Dermis blood vessel endothelial cell (primary cell): ENCODE data around the gene B3GNT8. TPM values are rescaled to one million over a fixed set of nuclear protein-coding genes. Genes with fewer than 3 reads are reported as not detected.
A peak's percentile ranks its signal among the peaks of the same experiment; 100 is the strongest.
"Not testable (repeated sequence)": the region's sequence is repeated elsewhere in the genome, so short reads cannot be mapped to it uniquely, and the experiment has no call there.

ENCODE experiments used
- DNase-seq: peaks from one replicate; pipeline ENCODE4 v3.0.0; 2010
- total RNA-seq: library from RNA; depleted of rRNA; stranded (reverse); fragments of >200 nt; gene quantifications from 2 replicates; pipeline ENCODE4 v1.2.3, GENCODE V29; 2014

The B3GNT8 gene
- total RNA-seq, 1 donor from 2014 or later: 2.6 TPM

DNA sequence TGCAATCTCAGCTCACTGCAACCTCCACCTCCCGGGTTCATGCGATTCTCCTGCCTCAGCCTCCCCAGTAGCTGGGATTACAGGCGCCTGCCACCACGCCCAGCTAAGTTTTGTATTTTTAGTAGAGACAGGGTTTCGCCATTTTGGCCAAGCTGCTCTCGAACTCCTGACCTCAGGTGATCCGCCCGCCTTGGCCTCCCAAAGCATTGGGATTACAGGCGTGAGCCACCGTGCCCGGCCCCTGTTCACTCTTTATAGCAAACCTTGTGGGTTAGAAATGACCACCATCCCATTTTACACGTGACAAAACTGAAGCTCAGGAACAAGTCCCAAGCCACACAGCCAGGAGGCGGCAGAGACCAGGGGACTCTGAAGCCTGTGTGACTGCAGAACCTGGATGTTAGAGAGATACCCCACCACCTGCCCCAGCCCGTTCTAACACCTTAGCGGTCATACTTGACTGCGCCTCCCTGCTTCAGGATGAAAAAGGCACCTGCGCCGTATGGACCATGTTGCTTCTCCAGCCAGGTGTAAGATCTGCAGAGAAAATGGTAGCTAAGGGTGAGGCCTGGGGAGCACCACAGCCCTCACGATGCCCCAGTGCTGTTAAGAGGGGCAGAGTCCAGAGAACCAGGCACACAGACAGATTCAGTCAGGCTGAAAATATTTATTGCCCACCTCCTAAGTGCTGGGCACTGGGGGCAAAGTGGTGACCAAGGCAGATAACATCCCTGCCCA is 8.9 kb upstream of the B3GNT8 start:
- DNase-seq: no peak

DNA sequence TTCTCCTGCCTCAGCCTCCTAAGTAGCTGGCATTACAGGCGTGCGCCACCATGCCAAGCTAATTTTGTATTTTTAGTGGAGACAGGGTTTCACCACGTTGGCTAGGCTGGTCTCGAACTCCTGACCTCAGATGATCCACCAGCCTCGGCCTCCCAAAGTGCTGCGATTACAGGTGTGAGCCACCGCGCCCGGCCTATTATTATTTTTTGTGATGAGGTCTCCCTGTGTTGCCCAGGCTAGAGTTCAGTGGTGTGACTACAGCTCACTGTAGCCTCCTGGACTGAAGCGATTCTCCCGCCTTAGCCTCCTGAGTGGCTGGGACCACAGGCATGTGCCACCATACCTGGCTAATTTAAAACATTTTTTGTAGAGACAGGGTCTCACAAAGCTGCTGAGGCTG is 8.2 kb upstream of the B3GNT8 start:
- DNase-seq: not testable (repeated sequence)

DNA sequence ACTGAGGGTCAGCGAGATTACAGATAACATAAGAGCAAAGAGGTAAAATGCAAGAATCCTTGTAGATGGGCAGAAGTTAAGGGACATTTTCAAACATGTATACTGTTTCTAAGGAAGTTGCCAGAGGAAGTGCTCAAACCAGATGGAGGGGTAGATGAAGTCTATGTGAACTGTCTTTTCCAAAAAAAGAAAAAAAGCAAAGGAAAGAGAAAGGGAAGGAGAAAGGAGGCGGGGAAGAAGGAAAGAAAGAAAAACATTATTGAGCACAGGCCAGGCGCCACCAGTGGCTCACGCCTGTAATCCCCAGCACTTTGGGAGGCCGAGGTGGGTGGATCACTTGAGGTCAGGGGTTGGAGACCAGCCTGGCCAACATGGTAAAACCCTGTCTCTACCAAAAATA is 7.3 kb upstream of the B3GNT8 start:
- DNase-seq: no peak

DNA sequence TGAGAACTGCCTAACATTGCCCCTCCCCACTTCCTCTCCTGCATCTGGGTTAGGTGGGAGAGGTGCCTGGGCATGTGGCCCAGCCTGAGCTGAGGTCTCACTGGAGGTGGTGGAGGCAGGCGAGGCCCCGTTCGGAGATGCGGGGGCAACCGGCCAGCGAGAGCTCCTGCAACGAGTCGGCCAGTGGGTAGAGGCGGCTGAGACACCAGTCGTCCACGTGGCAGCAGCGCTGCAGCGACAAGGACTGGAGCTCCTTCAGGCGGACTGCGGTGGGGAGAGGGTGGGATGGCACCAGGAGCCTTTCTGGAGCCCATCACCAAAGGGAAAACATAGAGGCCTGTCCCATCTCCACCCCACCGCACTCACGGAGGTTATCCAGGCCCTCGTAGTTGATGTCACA is 6.0 kb upstream of the B3GNT8 start:
- DNase-seq: no peak

DNA sequence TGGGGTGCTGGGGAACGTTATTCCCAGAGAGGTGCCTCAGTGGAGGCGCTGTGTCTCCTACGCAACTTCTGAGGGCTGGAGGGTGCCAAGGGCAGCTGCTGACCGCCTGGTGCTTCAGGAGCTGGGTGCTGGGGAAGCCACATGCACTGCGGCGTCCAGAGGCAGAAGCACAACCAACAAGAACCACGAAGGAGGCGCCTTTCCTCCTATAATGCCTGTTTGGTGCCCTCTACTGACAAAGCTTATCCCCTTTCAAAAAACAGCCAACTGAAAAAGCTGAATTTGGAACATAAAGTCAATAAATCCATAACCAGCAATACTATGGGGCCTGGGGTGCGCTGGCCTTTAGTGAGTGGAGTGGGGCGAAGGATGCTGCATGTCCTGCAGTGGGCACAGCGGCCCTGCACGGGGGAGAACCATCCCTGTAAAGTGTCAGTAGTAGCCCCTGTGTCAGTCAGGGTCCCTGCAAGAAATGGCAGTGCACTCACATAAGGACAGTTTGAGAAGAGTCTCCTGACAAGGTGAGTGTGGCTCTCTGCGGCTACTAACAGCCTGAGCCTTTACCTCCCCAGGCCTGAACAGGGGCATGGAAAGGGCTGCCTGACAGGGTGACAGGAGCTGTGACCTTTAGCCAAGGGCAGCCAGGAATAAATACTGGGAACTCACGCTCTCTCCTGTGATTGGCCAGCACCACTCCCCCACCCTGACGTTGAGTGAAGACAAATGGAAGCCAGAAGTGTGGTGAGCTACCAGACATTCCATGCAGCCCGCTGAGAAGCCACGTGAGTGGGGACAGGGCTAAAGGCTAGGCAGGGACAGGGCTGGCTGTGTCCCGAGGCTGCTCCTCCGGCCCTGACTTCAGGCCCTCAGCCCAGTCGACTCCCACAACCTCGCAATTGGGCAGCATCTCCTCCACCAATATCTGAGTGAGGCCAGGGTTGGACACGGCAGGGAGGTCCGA is 4.5 kb upstream of the B3GNT8 start:
- peak; percentile 72 for DNase-seq

DNA sequence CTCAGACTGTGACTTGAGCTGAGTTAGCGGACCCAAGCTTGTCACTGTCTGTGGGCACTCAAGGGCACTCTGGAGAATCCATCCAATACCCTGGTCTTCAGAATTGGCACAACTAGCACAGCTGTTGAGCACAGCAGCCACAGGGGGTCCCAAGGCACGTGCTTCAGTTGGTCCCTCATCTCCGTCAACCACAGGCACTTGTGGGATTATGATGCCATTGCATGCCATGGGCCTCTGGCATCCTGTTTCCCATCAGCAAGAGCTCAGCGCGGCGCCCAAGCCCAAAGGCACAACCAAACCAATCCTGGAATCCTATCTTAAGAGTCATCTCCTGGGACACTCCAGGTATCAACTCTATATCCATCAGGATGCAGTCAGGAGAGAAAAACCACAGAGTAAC is 3.7 kb upstream of the B3GNT8 start:
- DNase-seq: no peak

DNA sequence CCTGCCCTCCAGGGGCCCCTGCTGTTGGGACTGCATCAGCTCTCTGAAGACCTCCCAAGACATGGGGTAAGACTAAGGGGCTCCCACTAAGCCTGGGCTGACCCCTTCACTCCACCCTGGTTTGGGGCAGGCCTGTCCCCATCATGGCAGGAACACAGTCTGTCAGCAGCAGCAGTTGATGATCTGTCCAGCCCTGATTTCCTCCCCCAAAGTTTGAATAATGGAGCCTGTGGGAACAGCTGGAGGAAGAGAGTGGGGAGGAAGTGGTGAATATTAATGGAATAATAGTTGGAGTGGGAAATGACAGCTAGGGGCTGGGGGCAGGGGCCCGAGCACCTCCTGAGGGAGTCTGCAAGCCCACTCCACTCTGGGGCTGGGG is 1.3 kb upstream of the B3GNT8 start:
- DNase-seq: no peak

DNA sequence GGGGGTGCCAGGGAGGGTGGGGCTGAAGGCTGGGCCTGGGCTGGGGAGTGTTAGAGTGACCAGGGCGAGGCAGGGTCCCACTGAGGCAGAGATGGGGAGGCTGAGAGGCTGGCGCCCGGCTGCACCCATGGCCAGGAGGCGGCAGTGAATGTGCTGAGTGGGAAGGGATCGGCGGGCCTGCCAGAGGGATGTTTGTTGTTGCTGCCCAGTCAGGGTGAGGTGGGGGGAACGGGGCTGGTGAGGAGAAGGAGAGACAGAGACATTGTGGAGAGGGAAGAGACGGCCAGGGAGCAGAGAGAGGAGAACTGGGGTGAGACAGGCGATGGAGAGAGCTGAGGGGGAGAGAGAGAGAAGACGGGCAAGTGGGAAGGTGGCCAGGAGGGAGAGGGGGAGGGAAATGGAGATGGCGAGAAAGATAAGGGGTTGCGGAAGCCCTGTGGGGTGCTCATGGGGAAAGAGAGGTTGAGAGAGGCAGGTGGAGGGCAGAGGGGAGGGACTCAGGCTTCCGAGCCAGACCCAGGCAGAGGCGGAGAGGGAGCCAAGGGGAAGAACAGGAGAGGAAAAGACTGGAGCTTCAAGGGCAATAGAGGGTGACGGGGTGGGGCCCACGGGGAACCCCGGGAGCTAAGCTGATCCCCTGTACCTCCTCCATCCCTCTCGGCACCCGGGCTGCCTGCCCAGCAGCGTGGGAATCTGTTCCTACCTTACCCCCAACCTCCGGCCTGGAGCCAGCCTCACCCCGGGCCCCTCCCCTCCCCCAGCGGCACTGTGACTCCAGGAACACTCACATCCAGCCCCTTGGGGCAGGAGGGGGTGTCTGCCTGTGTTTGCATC is 690 bp upstream of the B3GNT8 start:
- DNase-seq: peak; percentile 44

DNA sequence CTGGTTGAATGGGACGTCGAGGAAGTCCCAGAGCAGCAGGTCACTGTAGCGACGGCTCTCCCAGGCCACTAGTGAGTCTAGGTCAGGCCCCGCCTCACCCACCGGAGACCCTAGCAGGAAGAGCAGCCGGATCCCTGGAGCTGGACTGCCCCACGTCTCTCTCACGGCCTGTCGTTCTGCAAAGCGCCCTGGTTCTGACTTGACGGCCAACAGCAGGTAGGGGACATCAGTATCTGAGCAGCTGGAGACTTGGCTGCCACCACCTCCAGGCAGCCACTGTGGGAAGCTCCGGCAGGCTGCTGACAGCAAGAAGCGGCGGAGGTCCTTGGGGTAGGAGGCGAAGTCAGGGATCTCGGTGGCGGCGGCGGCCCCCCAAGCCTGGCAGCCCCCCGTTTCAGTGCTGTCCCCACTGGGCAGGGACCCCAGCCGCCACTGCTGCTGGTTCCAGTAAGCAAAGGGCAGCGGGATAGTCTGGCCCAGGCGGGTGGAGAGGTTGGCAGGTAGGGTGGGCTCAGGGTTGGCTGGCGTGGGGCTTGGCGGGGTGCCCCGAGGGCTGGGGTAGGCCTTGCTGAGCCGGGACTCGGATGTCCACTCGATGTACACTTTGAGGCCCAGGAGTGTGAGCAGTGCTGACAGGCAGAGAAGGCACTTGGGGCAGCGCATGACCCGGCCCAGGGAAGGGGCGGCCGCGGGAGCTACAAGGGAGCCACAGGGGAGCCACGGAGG is 895 bp downstream of the B3GNT8 start:
- DNase-seq: no peak

DNA sequence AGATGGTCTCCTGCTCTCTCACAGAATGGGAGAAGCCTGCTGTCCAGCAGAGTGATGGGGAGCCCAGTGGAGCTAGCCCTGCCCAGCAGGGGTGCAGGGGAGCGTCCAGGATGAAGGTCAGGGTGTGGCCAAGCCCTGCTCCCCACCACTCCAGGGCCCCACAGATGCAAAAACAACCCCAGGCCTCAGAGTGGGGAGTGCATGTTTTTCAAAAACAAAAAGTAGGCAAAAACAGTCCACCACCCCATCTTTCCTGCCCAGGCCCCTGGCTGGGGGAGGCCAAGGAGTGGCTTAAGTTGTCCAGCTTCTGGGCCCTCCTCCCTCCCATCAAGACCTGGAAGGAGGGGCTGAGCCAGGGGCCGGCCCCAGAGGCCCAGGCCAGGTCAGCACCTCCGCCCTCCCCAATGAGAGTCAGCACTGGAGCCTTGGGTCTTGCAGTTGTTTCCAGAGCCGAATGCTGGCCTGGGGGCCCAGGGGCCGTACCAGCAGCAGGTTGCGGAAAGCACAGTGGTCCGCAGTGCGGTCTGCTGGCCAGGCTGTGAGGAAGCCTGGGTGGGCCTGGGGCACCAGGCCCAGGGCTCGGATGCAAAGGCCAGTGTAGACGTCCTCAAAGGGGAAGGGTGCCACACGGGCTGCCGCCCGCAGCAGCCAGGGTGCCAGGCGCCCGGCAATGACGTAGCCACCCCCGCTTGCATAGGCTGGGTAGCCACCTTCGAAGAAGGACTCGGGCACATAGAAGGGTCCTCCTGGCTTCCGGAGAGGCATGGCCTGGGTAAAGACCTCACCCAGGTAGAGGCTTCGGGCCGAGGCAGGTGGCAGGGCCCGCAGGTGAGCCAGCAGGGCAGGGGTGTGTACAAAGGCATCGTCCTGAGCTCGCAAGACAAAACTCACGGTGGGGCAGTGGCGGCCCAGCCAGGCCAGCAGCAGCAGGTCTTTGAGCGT is 1.7 kb downstream of the B3GNT8 start:
- no peak for DNase-seq

DNA sequence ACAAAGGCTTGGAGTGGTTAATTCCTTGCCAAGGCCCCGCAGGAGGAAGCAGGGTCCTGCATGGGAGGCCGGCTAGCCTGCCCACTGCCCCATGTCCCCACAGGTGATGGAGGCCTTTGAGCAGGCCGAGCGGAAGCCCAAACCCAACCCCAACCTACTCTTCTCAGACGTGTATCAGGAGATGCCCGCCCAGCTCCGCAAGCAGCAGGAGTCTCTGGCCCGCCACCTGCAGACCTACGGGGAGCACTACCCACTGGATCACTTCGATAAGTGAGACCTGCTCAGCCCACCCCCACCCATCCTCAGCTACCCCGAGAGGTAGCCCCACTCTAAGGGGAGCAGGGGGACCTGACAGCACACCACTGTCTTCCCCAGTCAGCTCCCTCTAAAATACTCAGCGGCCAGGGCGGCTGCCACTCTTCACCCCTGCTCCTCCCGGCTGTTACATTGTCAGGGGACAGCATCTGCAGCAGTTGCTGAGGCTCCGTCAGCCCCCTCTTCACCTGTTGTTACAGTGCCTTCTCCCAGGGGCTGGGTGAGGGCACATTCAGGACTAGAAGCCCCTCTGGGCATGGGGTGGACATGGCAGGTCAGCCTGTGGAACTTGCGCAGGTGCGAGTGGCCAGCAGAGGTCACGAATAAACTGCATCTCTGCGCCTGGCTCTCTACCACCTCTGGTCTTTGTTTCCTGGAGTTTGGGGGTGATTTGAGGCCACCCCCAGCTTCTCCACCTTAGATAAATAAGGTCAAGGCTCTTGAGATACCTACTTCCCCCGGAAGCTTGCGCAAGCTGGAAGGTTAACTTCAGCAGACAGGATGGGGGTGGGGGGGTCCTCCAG is 2.6 kb downstream of the B3GNT8 start:
- no peak for DNase-seq

DNA sequence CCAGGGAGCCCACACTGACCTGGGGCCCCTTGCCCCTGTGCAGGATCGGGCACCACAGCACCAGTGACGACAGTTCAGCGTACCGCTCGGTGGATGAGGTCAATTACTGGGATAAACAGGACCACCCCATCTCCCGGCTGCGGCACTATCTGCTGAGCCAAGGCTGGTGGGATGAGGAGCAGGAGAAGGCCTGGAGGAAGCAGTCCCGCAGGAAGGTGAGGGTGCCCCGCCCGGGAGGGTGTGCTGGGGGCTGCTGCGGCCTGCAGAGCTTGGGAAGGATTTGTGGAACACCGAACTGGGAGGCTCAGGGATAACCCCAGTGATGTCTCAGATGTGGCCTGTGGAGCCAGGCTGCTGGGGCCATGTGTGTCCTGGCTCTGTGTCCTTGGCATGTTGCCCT is 4.2 kb downstream of the B3GNT8 start:
- DNase-seq: no peak

DNA sequence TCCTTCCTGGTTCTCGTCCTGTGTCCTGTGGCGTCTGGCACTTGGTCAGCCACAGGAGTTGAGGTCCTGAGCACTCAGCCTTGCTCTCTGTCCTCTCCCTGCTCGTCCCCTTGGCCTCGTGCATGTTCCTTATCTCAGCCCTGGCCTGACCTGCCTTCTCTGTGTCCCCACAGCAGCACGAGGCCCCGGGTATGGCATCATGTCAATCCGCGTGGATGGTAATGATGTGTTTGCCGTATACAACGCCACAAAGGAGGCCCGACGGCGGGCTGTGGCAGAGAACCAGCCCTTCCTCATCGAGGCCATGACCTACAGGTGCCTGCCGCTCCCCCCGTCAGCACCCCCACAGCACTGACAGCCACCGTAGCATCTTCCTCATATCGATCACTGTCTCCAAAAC is 4.7 kb downstream of the B3GNT8 start:
- no peak for DNase-seq

DNA sequence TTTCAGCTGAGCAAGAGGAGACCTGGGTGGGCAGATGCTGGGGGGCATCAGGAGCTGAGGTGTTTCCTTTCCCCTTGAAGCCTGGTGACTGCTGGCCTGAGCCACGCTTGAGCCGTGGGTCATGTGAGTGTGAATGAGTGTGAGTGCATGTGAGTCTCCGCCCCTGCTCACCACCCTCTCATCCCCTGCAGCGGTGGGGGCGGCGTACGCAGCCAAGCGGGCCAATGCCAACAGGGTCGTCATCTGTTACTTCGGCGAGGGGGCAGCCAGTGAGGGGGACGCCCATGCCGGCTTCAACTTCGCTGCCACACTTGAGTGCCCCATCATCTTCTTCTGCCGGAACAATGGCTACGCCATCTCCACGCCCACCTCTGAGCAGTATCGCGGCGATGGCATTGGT is 5.2 kb downstream of the B3GNT8 start:
- DNase-seq: no peak

DNA sequence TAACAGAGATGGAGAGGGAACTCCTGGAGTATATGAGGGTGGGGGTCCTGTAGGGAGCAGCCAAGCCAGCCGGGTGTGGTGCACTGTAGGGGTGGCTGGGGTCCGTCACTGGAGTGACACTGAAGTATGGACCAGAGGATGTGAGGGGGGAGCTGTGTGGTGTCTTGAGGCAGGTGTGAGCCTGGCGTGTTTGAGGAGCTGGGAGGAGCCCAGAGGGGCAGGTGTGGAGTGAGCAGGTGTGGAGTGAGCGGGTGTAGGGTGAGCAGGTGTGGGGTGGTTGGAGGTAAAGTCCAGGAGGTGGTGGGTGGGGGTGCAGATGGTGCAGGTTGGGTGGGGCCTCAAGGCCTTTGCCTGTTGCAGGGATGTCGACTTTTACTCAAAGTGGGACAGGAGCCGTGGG is 5.9 kb downstream of the B3GNT8 start:
- DNase-seq: no peak

DNA sequence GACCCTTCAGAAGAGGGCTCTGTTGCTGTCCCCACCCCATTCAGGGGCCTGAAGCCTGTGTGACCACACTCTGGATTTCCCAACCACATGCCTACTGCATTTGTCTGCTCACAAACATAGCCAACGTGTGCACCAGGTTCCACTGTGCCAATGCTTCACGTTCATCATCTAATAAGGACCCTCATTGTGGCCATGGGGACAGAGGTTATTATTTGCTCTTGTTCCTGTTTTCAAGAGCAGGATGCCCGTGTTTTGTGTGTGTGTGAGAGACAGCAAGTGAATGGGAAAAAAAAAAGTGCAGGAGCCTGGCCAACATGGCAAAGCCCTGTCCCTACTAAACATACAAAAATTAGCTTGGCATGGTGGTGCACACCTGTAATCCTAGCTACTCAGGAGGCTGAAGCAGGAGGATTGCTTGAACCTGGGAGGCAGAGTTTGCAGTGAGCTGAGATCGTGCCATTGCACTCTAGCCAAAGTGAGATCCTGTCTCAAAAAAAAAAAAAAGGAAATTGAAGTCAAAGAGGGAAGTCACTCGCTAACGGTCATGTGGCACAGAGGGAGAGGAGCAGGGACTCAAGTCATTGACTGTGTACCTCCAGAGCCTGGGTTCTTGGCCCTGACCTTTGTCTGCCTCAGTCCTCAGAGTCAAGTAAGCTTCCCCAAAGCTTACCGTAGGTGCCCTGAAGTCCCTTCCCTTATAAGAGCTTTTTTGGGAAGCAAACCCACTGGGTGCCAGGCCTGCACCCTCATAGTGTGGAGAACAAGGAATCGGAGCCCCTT is 6.9 kb downstream of the B3GNT8 start:
- no peak for DNase-seq

DNA sequence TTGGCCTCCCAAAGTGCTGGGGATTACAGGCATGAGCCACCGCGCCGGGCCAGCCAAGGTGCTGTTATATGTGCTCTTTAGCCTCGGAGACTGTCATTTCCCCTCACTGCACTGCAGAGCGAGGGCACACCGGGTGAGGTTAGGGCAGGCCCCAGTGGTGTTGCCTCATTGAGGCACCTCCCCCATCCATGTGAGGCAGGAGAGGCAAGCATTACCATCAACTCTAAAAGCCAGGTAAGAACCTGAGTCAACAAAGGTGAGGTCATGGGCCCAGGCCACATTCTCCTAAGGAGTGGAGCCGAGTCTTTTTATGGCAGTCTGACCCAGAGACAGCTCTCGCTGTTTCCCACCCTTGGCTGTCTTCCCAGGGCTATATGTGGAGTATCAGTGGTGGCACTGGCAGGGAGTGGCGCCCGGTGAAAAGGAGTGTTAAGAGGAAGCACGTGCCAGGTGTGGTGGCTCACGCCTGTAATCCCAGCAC is 10.9 kb downstream of the B3GNT8 start:
- DNase-seq: no peak

DNA sequence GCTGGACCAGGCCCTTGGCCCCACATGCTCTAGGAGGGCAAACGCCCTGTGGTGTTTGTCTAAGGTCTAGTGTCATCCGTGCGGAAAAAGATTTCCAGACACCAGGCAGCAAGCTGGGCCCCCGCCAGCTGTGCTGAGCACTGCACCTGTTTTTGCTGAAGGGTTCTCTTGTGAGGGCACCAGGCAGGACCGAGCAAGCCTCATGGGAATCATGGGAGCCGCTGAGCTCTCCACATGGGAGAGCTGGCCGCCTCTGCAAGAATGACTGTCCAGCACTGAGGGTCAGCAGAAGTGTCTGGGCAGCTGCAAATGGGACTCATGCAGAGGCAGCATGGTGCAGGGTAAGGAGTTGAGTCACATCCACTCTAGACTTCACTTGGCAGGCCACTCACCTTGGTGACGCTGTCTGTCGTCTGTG is 12.0 kb downstream of the B3GNT8 start:
- no peak for DNase-seq

DNA sequence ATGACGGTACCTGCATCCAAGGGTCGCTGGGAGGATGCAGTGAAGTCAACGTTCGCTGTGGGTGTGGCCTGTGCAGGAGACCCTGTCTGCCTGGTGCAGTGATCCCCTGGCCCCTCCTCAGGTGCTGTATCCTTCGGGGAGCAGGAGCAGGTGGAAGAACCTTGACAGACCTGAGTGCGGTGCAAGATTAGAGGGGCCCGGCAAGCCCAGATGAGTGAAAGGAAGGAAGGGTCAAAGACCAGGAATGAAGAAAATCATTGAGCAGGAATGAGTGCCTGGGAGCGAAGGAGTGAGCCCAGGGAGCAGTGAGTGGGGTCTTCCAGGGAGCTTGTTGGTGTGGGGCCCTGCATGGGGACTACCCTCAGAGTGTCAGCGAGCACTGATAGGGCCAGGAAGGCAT is 12.7 kb downstream of the B3GNT8 start:
- no peak for DNase-seq
